GM18505 (cell line): ENCODE results near the gene R3HCC1L.

ENCODE experiments used
- ATAC-seq: cut with Tn5 transposase; IDR thresholded peaks from one replicate; pipeline ENCODE4 v1.9.1; 2021; ENCODE audit not compliant: unreplicated experiment
- POLR2A ChIP-seq: IDR thresholded peaks from 4 replicates; pipeline ENCODE4 v1.6.1; 2011; ENCODE audit warnings: borderline replicate concordance; ENCODE audit not compliant: insufficient read depth, insufficient read length; ENCODE audit errors: extremely low read depth

The R3HCC1L gene

DNA sequence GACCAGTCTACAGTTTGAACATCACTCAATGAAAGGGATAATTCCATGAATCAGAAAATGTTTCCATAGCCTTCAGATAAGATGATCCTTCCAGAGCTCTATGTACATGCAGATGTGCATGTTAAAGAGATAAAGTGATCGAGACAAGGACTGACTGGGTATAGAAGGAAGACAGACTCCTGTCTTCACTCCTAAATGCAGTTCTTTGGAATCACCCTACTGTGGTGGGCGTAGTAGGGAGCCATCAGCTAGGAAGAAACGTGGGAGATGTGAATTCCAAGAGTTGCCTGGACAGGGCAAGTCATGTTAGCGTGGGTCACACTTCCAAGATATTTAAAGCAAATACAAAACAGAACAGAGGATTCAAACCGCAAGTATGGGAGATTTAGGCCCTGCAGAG, 109.7 kb downstream of the R3HCC1L start:
- ATAC-seq, result no peak
- no peak for TF ChIP-seq POLR2A

DNA sequence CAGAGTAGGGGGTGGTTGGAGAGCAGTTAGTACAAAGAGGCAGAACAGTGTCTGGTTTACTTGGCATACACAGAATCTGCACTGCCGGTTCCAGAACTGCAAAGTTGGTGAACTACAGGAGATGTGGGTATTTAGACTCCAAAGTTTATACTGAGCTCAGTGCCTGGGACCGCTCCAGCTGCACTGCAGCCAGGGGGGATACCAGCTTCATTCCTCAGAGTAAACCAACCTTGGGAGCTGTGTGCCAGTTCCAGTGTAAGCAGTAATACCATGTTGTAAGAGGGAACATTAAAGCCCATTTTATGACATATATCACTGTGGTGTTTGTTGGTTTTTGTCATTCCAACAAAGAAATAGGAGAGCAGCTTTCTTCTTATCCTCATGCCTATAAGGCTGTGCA, 110.1 kb downstream of the R3HCC1L start:
- TF ChIP-seq POLR2A, result no peak
- no peak for ATAC-seq

DNA sequence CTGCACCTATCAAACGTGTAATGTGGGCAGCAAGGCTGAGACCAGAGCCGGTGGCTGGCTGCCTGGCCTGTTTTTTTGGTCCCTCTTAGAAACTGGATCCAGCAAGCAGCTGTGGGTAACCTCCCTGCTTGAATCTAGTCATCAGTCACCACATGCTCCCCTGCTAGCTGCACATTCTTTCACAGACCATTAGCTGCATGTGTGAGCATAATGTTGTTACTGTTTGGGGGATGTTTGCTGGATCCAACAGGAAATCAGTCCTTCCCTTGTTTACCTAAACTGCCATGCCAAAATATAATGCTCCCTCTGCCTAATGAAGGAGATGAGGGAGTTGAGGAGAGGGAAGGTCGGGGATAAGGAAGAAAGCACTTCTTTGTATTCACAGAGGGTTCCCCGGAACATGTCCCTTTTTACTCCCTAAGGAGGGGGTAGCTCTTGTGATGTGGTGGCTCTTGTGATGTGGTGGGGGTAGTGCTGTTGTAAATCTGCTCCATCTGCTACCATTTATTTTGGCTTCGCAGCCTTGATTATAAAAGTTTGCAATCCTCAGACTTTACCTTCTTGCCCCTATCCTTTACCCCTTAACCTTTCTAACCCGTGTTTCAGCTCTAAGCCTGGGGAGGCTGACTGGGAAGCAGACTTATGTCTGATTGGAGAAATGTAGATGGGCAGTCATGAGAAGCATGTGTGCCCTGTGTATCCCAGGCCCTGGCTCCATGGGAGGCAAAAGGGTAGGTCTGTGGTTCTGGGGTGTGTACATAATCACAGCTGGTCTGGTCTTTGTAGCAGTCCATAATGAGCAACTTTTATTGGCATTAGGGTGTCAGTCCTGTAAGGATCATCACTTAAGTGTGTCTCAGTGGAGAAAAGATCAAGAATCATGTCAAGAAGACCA, 112.7 kb downstream of the R3HCC1L start:
- no peak for TF ChIP-seq POLR2A
- ATAC-seq, result no peak

DNA sequence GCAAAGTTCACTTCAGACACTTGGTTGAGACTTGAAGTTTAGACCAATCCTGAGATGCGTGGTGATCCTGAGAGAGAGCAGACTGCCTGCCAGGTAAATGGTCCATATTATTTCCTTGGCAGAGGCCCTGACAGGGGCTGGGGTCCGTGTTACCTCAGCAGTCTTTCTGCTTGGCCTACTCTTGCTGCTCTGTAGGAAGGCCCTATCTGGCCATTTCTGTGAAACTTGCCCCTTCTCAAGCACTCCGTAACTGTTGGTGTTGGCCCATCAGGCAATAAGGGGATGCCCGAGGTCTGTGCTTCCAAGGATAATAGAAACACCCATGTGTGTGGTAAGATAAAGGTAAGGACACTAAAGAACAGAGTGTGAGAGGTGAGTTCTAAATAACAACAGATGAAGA, 113.6 kb downstream of the R3HCC1L start:
- TF ChIP-seq POLR2A, result no peak
- ATAC-seq, result no peak

DNA sequence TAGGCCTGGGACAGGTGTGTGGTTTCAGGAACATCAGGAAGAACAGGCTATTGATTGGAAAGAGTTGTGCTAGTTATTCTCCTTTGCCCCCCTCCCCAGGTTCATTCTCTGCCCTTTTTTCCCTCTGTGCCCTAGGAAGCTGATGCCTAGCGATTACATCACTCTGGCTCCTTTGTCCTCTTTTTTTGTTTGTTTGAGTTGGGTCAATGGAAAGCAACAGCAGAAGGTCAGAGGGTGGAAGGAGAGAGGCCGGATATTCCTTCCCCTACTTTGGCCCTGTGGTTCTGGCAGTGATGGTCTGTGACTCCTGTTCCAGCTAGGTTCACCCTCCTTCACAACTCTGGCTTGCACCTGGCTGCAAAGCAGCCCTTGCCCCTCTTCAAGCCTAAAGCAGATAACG, 114.7 kb downstream of the R3HCC1L start:
- ATAC-seq, result no peak
- TF ChIP-seq POLR2A, result no peak

DNA sequence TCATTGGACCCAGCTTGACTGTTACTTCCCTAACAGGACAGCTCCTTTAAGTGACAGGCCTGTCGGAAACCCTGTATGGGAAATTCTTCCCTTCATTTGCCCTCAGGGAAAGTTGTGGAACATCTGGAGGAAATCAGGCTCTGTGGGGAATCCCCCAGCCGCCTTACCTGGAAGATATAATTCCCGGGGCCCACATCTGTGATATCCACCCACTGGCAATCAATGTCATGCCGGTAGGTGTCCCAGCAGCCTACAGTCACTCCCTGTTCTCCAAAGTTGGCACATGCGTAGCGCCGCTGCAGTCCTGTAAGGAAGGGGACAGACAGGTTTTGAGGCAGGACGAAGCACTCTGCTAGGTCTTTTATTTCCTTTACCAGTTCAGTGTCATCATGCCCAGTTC, 116.9 kb downstream of the R3HCC1L start:
- TF ChIP-seq POLR2A, result no peak
- no peak for ATAC-seq

DNA sequence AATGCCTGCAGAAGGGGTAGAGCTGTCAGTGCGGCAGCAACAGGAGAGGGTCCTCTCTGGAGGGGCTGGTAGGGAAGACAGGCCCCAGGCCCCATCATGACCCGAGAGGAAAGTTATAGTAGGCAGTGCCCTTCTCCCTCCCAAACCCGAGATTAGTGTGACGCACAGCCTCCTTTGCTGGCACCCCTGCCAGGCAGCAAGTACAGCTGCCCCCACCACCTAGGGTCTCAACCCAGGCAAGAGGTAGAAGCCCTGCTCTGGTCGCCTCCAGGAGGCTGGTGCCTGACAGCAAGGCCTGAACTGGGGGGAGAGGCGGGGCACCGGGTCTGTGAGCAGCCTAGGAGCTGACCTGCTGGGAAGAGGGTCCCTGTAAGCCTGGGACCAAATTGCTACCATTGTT, 118.0 kb downstream of the R3HCC1L start:
- no peak for TF ChIP-seq POLR2A
- ATAC-seq, result no peak

DNA sequence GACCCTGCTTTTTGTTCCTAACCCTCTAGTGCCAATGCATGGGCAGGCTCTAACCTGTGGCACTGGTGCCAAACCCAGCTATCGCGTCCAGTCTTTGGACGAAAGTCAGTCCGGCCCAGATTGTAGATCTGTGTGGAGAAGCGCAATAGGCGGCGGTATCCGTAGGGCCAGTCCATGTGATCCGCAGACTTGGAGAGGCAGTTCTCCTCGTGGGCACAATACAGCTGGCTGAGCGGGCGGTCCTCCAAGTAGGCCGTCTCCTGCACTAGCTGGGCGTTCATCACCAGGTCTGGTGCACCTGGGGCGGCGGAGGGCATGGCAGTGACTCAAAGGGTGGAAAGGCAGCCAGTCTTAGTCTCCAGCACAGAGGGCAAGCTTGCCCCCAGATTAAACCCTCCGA, 119.0 kb downstream of the R3HCC1L start:
- no peak for ATAC-seq
- no peak for TF ChIP-seq POLR2A

DNA sequence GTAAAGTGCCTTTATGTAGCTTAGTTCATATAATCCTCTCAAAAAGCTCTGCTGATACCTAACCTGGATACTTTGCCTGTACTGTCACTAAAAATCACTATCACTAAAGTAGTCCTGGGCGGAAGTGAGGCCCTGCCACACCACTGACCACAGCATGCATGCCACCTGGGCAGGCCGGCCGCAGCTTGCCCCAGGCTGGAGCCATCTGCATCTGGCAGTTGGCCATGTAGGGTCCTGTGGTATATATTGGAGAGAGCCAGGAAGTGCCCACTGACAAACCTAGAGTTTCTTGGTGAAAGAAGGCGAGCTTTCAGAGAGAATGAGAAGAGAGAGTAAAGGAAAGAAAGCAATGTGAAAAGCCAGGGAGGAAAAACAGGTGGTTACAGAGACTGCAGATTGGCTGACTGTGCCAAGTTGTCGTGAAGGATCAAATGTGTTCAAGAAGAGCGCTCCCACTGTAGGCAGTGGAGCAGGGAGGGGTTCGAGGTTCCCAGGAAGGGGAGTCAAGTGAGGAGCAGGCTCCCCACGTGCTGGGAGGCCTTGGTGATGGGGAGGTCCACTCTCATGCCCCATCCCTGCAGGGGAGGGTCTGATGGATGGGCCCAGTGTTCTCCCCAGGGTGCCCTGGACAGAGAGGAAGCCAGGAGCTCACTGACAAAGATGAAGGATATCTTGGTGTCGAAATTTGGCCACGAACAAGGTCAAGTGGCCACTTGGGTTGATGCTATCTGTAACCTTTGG, 119.9 kb downstream of the R3HCC1L start:
- ATAC-seq, result no peak
- no peak for TF ChIP-seq POLR2A

DNA sequence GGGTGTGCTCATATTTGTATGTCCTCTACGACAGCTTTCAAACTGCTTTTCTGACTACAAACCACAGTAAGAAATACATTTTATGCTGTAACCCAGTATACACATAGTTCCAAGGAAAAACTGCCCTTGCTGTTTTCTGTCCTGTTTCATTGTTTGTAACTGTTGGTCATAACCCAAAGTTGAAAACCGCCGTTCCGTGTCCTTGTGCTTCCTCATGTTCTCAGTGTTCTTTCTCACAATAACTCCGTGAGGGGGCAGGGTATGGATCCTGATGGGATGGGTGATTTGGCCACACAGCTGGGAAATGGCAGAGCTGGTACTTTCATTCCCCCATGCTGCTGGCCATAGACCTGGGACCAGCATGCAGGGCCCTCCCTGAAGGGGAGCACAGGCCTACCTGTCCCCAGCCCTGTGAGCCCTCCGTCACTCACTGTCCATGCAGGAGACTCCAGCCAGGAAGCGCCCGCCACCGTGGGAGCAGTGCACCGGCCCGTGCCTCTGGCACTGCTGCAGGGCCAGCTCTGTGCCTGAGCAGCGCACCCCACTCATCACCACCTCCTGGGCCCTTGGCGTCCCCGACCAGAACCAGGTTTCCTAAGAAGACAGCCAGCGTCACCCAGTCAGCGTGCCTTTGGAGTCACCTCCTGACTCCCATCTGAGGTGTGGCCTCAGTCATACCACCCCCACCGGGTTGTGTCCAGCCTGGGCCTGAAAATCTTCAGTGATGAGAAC, 120.9 kb downstream of the R3HCC1L start:
- ATAC-seq, result no peak
- no peak for TF ChIP-seq POLR2A

DNA sequence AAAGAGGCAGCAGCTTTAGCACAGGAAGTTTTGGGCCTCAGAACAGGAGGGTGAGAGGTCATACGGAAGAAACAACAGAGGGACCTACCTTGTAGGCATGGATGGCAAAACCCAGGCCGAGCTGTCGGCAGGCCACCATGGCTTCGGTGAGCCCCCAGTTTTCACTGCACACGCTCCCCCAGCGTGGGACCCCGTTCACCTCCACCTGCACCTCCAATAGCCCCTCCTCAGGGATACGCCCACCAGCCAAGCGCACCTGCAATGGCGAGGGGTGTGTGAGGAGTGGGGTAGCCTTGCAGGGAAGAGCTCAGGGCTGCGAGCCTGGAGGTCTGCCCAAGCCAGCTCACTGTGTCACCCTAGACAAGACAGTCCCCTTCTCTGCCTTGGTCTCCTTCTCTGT, 122.2 kb downstream of the R3HCC1L start:
- no peak for ATAC-seq
- no peak for TF ChIP-seq POLR2A

DNA sequence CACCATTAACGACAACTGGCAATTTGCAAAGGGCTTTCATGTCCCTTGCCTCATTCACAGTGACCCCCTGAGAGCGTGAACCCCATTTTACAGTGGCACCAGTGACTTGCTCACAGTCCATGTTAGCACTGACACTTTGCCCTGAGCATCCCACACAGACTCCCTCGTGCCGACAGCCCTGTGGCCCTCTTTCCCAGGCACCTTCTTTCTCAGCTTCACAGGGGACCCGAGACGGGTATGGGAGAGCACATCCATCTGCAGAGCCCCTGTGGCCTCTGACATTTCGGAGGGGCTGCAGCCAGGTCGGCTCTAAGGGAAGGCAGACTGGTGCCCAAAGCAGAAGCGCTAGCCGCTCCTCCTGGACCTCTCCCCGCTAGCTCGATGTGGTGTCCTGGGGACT, 122.7 kb downstream of the R3HCC1L start:
- no peak for TF ChIP-seq POLR2A
- no peak for ATAC-seq

DNA sequence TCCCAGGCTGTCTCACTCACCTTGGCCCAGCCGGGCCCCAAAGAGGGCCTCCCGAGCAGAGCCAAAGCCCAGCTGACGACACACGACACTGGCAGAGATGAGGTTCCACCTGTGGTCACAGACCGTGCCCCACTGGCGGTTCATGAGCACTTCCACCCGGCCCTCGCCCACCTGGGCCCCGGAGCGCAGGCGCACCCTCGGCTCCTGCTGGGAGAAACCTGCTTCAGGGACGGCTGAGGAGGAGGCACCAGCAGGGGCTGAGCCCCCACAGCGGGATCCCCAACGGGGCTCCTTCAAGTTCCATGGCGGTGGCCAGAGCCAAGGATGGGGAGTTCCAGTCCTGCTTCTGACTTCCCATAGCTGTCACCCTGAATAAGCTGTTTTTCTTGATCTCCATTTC, 123.5 kb downstream of the R3HCC1L start:
- no peak for TF ChIP-seq POLR2A
- no peak for ATAC-seq

DNA sequence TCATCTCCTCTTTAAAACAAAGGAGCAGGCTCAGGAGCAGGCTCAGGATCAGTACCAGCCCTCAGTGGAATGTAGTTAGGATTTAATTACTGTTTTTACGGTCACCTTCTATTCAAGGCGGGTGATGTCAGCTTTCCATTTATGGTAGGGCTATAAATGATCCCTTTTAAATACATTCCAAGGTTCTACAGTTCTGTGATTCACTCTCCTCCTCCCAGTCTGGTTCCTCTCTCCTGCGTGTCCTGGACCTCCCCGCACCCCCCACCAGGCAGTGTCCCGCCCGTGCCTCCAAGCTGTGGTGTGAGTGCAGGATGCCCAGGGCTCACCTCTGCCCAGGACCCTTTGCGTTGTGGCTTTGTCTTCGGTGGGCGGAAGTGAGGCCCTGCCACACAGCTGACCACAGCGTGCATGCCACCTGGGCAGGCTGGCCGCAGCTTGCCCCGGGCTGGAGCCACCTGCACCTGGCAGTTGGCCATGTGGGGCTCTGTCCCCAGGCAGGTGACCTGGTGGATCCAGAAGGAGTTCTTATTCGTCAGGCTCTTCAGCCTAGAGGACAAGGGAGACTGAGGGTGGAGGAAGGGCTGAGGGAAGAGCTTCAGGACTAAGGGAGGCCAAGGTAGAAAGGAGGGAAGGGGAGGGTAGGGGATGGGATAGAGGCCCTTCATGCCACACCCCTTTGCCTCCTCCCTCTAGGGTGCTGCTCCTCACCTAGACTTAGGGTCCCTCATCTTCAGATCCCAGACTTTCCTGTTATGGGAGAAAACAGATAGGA, 124.4 kb downstream of the R3HCC1L start:
- ATAC-seq, result no peak
- TF ChIP-seq POLR2A, result no peak
